Small intestine (tissue), 7 donors: ENCODE data around the gene AP3S2. TPM values are rescaled to one million over a fixed set of nuclear protein-coding genes. Genes with fewer than 3 reads are reported as not detected.
A peak's percentile ranks its signal among the peaks of the same experiment; 100 is the strongest.

Source experiments
- DNase-seq, 2 donors: peaks; one replicate each; pipeline versions ENCODE4 v3.0.0 to v3.0.0-alpha.2; 2013
- FAIRE-seq: peaks from 2 replicates; lab custom pipeline; 2012; peaks lifted over from hg19 to GRCh38; lab: Jason Lieb, UNC
- H3K27ac ChIP-seq, 3 donors: one replicate each; pipeline ENCODE4 v1.5.1; 2013; ENCODE audit warnings: low read length in 2 of 3, mild to moderate bottlenecking in 2 of 3, control low read depth in 1 of 3, inconsistent platforms in 1 of 3, low read depth in 1 of 3, moderate library complexity in 1 of 3
- H3K27me3 ChIP-seq, 3 donors: one replicate each; pipeline ENCODE4 v1.6.1; 2013; ENCODE audit warnings: low read length in 3 of 3, inconsistent platforms in 1 of 3; ENCODE audit not compliant: control insufficient read depth in 3 of 3, insufficient read depth in 3 of 3
- H3K36me3 ChIP-seq, 3 donors: one replicate each; pipeline ENCODE4 v1.6.1; 2013; ENCODE audit warnings: low read length in 3 of 3, inconsistent platforms in 1 of 3, low read depth in 1 of 3, mild to moderate bottlenecking in 1 of 3, moderate library complexity in 1 of 3; ENCODE audit not compliant: control insufficient read depth in 3 of 3, insufficient read depth in 2 of 3
- H3K4me1 ChIP-seq, 3 donors: one replicate each; pipeline ENCODE4 v1.6.1; 2013; ENCODE audit warnings: low read length in 2 of 3, inconsistent platforms in 1 of 3, low read depth in 1 of 3, mild to moderate bottlenecking in 1 of 3, moderate library complexity in 1 of 3; ENCODE audit not compliant: control insufficient read depth in 3 of 3, insufficient read depth in 2 of 3
- H3K4me3 ChIP-seq, 3 donors: one replicate each; pipeline ENCODE4 v1.5.1; 2013; ENCODE audit warnings: low read length in 3 of 3, control low read depth in 1 of 3, inconsistent platforms in 1 of 3, low read depth in 1 of 3, mild to moderate bottlenecking in 1 of 3, moderate library complexity in 1 of 3
- H3K9me3 ChIP-seq, 2 donors: one replicate each; pipeline ENCODE4 v1.6.1; 2013; ENCODE audit warnings: low read depth in 1 of 2, low read length in 1 of 2; ENCODE audit not compliant: control insufficient read depth in 2 of 2, insufficient read depth in 1 of 2
- WGBS, 3 donors: extraction: QIAGEN DNeasy Blood & Tissue Kit; methylation state at CpG; one replicate each; pipeline ENCODE4 v1.1.7; 2013; 5-methylcytosine and 5-hydroxymethylcytosine counted together
- polyA plus RNA-seq, 4 donors: library from polyadenylated mRNA; stranded (reverse) in 3 of 4; unstranded in 1 of 4; fragments of 200-250 nt in 3 of 4; fragments of 120-200 nt in 1 of 4; gene quantifications; one replicate each; pipeline versions ENCODE4 v1.2.1 to v1.2.3, GENCODE V29; 2013
- donor health status: healthy with polysubstance abuse.
- donor health status: control.
- donor health status: control.
- donor health status: Bipolar disorder and iron deficiency.
- donor health status: healthy.

AP3S2 gene
- polyA plus RNA-seq, 4 donors, result 22.7 to 33.3 (median 27.6) TPM

DNA sequence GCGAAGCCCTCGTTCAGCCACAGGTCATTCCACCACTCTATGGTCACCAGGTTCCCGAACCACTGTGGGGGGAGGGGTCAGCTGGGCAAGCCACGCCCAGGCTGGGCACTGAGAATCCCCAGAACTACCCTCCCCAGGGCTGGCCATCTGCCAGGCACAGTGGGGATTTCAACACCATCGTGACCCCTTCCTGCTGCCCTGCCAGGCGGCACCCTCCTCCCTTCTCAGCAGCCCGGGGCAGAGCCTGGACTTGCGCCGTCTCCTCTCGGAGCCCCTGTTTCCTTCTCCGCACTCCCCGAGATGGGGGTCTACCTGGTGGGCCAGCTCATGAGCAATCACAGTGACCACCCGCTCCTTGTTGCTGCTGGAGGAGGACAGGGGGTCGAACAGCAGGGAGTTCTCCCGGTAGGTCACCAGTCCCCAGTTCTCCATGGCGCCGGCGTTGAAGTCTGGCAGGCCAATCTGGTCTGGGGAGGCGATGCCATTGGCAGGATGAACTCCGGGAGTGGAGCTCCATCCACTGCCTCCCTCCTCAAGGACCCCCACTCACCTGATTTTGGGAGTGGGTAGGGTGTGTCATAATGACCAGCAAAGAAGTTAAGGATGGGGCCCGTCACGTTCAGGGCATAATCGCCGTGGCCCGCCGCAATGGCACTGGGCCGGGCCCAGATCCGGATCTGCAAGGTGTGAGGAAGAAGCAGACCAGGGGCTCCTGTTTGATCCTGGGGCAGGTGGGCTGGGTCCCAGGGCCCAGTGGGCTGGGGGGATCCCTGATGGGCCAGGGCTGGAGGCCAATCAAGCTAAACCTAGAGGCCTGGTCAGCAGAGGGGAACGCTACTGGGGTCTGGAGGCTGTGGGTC, 89.6 kb downstream of the AP3S2 start:
- peak; percentile 46 to 65 for DNase-seq
- Histone ChIP-seq H3K4me3 (peak overlapping the region in 2 of 3 donors; percentile 72 to 81), H3K27me3 (no peaks in the 10 kb centered on the region), H3K27ac (peak overlapping the region; percentile 83 to 90 (median 86)), H3K4me1 (peaks cover 0 to 59% (median 0%) of the 10 kb centered on the region in 3 donors), H3K9me3 (no peaks in the 10 kb centered on the region), H3K36me3 (peaks cover 3 to 88% (median 26%) of the 10 kb centered on the region in 3 donors)
- WGBS, 3 donors, result 49 to 82% (median 56%) methylated on average over 27 to 29 of the region's 29 CpGs
- FAIRE-seq, result no peak

DNA sequence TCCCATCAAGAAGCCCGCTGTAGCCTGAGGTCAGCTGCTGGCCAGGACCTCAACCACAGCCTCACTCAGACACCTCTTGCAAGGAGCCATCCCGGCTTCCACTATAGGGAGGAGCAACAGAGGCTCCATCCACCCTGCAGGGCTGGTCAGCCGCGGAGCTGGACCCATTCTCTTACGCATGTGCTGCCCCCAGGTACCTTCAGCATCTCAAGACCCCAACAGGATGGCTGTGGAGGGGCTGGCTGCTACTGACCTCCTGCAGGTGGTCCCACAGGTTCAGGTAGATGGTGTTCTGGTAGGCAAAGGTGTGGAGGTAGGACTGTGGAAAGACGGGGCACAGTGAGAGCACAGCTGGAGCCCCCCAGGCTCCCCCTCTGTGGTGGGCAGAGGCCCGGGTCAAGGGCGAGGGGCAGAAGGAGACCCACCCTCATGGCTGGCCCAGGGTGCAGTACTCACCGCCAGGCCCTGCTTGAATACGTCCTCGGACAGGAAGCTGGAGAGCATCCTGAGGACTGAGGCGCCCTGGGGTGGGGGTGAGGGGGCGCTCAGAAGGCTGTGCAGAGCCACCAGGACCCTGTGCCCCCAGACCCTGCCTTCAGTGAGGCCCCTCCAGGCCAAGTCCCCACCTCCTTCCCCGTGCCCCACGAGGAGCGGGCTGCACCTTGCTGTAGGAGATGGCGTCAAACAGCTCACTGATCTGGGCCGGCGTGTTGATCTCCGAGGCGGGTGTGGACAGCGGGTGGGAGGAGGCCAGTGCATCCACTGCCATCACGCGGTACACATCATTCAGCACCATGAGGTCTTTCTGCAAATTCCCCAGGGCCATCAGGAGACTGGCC, 90.6 kb downstream of the AP3S2 start:
- Histone ChIP-seq H3K36me3 (peaks cover 3 to 89% (median 26%) of the 10 kb centered on the region in 3 donors), H3K27ac (peak overlapping the region; percentile 45 to 86 (median 83)), H3K9me3 (no peaks in the 10 kb centered on the region), H3K27me3 (no peaks in the 10 kb centered on the region), H3K4me1 (peaks cover 0 to 50% (median 0%) of the 10 kb centered on the region in 3 donors), H3K4me3 (peak overlapping the region in 2 of 3 donors; percentile 72 to 81)
- FAIRE-seq (no peak), DNase-seq (peak in 1 of 2 donors; percentile 33)
- WGBS, 3 donors, result 47 to 78% (median 57%) methylated on average over 17 to 24 of the region's 24 CpGs

DNA sequence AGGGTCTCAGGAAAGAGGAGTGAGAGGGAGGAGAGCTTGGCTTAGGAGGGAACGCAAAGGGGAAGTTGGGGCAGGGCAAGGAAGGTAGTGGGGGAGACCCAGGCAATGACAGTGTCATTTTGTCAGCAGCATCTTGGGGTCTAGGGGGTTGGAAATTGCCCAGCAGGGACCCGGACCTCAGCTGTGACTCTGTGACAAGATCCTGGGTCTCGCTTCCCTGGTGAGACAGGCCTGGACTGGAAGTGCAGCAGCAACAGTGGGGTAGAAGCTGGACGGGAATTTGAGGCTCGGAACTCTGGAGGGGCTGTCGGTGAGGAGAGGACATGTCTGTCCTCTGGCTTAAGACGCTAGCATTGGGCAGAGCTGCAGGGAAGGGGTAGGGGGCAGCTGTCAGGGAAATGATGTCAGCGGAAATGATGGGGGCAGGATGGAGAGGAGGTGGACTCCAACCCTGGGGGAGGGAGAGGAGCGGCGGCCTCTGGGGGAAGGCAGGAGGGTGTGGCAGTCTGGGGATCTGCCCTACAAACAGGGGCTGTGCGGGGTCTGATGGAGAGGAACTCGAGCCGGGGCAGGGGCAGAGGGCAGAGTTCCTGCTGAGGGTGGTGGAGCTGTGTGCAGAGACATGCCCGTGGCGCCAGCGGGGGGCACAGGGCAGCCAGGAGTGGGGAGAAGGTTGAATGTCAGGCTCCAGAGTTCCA, 91.4 kb downstream of the AP3S2 start:
- FAIRE-seq (no peak), DNase-seq (peak; percentile 69 to 90)
- H3K36me3 ChIP-seq, result peaks cover 3 to 92% (median 29%) of the 10 kb centered on the region in 3 donors
- H3K9me3 ChIP-seq, result no peaks in the 10 kb centered on the region
- peaks cover 0 to 41% (median 0%) of the 10 kb centered on the region in 3 donors for H3K4me1 ChIP-seq
- 52 to 56% (median 55%) methylated on average over 12 to 16 of the region's 16 CpGs for WGBS, 3 donors
- H3K27ac ChIP-seq, result peak overlapping the region; percentile 45 to 86 (median 83)
- H3K4me3 ChIP-seq, result peak overlapping the region in 2 of 3 donors; percentile 72 to 81
- no peaks in the 10 kb centered on the region for H3K27me3 ChIP-seq

DNA sequence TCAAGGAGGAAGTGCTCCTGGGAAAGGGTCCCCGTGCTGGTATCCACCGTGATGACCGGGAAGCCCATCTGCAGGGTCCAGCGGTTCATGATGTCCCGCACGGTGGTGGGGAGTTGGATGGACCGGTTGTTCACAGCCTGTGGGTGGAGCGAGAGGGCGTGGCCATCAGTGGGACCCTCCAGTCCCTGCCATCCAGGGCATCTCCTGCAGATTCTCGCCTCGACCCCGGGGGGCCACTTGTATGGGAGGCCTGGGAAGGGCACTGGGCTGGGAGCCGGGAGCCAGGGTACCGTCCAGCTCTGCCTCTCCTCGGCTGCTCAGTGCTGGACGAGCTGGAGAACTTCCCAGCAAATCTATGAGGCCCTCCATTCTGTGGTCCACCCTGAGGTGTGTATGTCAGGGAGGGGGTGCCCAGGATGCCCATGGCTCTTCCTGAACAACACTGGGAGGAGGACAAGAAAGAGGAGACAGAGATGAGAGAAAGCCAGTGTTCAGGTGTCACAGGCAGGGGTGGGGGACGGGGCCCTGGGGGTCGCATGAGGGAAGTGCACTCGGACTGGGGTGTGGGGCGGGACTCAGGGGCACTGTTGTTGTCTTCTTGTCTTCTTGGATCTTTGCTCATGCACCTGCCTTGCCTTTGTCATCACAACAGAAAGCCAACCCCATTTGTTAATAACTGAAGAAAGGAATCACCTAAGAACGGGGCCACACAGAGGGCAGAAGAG, 92.2 kb downstream of the AP3S2 start:
- Histone ChIP-seq H3K4me3 (peak overlapping the region in 1 of 3 donors; percentile 81), H3K27me3 (no peaks in the 10 kb centered on the region), H3K4me1 (peaks cover 0 to 36% (median 0%) of the 10 kb centered on the region in 3 donors), H3K36me3 (peaks cover 3 to 100% (median 29%) of the 10 kb centered on the region in 3 donors), H3K27ac (peak overlapping the region; percentile 11 to 86 (median 79)), H3K9me3 (no peaks in the 10 kb centered on the region)
- 85 to 88% (median 86%) methylated on average over 20 to 21 of the region's 21 CpGs for WGBS, 3 donors
- no peak for DNase-seq
- no peak for FAIRE-seq

DNA sequence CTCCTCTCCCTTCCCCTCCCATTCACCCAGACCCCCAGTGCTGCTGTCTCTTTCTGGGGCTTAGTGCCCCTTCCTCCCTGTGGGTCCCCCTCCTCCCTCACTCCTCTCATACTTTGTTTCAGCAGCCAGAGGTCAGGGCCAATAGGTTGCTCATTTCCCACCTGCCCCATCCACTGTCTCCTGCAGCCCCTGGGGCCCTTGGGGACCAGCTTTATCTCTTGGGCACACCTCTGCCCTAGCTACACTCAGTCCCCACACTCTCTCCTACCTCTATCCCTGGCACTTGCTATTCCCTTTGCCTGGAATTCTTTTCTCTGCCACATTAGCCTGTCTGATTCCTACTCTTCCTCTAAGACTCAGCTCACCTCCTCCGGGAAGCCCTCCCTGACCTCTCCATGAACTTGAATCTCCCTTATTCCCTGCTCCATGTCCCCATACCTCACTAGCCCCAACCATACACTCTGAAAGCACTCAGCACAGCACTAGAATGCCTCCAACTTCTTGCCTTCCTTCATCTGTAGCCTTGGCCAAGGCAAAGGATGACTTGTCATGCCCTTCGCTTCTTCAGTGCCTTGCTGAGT, 93.8 kb downstream of the AP3S2 start:
- Histone ChIP-seq H3K9me3 (no peaks in the 10 kb centered on the region), H3K27me3 (no peaks in the 10 kb centered on the region), H3K4me3 (peak overlapping the region in 1 of 3 donors; percentile 22), H3K27ac (peak overlapping the region in 1 of 3 donors; percentile 52), H3K36me3 (peaks cover 3 to 91% (median 29%) of the 10 kb centered on the region in 3 donors), H3K4me1 (peaks cover 0 to 35% (median 0%) of the 10 kb centered on the region in 3 donors)
- DNase-seq (peak in 1 of 2 donors; percentile 13), FAIRE-seq (no peak)
- WGBS, 3 donors, result 92 to 96% (median 92%) methylated on average over 2 of the region's 2 CpGs

DNA sequence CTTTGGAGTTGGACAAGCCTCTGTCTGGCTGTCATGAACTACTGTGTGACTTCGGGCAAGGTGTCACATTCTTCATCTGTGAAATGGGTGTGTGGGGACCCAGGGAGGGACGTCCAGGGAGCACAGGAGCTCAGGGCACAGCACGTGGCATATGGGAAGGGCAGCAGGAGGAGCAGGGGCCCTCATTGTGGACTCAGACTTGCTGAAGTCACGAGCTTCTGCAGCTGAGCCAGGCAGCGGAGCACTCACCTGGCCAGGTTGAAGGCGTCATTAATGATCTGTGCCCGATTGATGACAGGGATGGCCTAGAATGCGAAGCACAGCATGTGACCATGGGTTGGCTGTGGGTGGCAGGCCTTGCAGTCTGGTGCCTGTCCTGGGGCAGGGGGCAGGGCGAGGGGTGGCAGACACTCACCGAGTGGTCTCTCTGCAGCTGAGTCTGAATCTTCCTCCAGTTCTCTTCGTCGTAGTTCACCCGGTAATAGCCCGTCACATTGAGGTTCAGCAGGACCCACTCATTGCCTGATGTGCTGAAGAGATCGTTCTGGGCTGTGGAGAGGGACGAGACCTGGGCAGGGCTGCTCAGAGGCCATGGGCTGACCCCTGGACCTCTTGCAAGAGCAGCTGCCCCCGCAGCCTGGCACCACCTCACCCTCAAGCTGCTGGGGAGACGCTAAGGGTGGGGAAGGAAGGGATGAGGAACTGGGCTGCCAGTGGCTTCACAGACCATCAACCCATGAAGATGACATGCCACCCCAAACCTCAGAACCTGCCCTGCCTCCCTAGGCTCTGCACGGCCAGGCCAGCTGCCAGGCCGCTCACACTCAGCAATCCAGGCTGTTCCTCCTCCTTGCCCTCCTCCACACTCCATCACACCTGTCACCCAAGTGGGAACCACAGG, 94.5 kb downstream of the AP3S2 start:
- H3K4me1 ChIP-seq, result peaks cover 0 to 33% (median 3%) of the 10 kb centered on the region in 3 donors
- DNase-seq, result peak in 1 of 2 donors; percentile 34
- WGBS, 3 donors, result 78 to 82% (median 81%) methylated on average over 18 to 20 of the region's 20 CpGs
- FAIRE-seq, result no peak
- peaks cover 3 to 90% (median 30%) of the 10 kb centered on the region in 3 donors for H3K36me3 ChIP-seq
- peak overlapping the region in 1 of 3 donors; percentile 2 for H3K4me3 ChIP-seq
- no peaks in the 10 kb centered on the region for H3K27me3 ChIP-seq
- H3K9me3 ChIP-seq, result no peaks in the 10 kb centered on the region
- H3K27ac ChIP-seq, result peak overlapping the region in 1 of 3 donors; percentile 52
